Measurements from ENCODE around the gene MED13L.
A peak's percentile ranks its signal among the peaks of the same experiment; 100 is the strongest.

MED13L gene

DNA sequence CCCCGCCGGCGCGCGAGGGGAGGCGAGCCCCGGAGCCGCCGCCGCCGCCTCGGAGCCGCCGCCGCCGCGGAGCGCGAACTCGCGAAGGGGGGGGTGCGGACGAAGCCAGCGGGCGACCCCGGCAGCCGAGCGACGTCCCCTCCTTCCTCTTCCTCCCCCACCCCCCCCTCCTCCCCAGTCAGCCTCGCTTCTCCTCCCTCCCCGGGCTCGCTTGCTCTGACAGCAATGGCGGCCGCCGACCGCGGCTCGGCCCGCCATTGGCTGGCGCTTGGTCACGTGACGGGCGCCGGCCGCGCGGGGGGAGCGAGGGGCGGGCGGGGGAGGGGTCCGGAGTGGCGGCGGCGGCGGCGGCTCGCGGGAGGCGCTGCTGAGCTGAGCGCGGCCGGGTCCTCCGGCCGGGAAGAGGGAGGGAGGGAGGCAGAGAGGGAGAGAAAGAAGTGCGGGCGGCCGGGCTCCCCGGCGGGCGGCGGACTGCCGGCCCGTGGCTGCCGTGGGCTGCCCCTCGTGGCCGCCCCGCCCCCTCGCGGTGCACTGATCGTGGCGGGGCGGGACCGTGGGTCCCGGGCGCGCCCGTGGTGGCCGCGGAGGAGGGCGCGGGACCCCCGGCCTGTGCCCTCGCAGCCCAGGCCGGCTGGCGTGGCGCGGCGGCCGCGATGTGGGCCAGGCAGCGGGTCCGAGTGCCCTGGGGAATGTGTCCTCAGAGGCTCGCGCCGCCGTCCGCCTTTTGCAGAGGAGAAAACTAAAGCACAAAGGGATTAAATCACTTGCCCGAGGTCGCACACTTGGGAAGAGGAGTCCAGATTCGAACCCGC, at the start of gene MED13L:
MED13L (minus strand) TSS at position 227 of the 812 bp plus-strand sequence. CDS start 562 bp downstream, outside the sequence.
- peak; percentile 78 for DNase-seq

DNA sequence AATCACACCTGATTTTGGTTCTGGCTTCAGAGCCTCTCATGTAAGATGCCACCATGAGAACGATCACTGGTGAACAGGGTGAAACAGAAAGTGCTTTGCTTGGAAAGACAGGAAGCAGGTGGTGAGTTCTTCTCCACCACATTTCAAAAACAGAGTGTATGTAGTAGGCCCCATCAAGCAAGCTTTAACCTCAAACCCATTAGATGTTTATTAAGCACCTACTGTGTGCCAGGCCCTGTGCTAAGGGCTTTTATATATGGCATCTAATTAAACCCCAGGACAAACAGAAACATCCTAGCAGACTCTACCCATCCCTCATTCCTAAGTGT, 47.8 kb upstream of the MED13L start:
- DNase-seq = no peak

DNA sequence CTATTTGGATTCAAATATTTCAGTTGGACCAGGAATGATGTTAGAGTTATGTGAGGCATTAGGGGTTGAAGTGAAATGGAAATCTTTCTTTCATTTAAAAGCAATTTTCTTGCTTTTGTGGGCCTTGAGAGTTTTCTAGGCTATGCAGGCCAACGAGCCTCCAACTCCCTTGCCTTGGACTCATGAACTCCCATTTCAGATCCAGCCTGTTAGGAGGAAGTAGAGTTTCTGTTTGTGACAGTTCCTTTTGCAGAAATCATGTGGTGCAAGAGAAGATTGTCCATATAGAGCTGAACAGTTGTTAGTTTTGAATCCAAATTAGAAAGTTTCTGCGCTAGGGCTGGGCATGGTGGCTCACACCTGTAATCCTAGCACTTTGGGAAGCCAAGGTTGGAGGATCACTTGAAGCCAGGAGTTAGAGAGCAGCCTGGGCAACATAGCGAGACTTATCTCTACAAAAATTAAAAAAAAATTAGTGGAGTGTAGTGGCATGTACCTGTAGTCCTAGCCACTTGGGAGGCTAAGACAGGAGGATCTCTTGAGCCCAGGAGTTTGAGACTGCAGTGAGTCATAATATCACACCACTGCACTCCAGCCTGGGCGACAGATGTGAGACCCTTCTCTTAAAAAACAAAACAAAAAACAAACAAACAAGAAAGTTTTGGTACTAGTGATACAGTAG, 47.3 kb upstream of the MED13L start:
- DNase-seq = no peak

DNA sequence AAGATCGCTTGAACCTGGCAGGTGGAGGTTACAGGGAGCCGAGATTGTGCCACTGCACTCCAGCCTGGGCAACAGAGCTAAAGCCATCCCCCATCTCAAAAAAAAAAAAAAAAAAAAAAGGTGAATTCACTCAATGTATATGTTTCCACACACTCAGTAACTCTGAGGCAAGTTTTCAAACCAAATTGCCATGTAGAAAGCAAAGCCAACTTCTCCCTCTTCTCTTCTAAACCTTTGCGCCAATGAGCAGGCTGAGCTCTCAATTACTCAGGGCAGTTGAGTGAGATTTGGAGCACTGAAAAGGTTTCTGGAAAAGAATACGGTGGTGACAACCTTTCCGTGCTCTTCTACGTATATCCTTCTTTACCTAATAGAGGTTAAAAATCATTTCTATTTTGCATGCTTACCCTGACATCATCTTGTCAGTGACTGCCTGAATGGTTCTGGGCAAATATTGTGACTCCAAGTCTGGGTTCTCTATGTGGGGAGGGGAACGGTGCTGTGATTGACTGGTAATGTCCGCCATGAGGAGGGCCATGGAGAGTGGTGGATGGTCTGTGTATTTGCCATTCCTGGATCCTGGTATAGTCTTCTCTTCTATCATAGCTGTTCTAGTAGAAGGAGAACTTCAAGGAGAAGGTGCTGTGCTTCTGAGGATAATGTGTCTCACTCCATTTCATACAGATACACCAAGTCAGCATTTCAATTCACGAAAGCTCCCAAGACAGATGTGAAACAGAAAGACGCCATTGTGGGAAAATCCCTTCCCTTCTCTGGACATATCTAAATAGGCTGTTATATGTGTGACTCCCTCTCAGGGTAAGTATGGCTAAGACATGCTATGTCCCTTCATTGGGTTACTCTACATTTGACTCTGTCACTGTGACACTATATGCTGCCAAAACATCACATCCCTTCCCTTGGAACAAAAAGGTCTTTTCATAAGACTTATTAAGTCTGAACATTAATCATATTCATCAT, 46.2 kb upstream of the MED13L start:
- DNase-seq = no peak

DNA sequence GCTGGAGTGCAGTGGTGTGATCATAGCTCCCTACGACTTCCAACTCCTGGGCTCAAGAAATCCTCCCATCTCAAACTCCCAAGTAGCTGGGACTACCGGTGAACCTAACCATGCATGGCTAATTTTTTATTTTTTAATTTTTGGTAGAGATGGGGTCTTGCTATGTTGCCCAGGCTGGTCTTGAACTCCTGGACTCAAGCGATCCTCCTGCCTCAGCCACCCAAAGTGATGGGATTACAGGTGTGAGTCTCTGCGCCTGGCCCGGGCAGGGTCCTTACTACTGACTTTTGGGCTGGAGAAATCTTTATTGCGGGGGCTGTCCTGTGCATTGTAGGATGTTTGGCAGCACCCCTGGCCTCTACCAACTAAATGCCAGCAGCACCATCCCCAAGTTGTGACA, 44.4 kb upstream of the MED13L start:
- no peak for DNase-seq

DNA sequence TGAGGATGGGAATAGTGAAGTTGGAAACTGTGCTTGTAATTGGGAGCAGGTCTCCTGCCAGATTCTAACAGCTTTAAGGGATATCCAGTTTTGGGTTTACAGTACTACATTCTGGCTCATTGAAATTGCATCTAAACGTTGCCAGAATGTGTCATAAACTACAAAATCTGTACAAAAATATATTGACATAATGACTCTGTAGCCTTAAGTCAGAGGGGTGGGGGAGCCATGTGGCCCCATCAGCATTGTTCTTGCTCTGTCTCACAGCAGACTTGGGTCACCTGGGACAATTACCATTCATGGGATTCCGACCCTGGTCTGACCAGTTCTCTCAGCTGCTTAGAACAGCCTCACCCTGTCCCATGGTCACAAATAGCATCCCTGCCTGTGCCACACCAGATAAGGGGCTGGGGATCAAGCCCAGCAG, 43.3 kb upstream of the MED13L start:
- DNase-seq = no peak

DNA sequence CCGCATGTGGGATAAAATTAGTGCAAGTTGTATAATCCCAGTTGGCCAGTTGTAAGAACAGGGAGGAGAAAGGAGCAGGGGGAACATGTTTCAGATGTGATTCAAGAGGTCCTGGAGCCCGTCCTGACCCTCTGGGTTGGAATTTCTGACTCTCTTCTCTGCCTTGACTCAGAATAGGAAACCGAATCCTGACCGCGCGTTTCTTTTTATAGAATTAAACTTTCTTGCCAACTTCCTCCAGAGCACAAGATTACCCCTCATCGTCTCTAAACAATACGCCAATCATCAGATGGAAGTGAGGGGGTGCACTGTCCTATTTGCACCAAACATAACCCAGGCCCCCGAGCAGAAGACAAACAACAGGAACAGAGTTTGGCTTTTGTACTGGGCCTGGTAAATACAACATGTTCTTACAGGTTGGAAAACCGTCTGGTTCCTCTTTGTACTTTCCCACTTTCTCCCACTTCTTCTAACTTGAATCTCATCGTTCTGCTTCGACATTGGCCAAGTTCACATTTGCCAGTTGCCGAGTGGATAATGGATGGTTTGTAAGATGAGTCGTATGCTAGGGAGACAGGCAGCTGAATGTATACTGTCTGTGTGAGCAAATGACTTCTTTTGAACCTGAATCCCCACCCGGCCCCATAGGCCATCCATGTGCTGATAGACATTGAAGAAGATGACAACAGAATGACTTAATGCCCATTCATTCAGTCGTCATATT, 42.6 kb upstream of the MED13L start:
- DNase-seq = no peak

DNA sequence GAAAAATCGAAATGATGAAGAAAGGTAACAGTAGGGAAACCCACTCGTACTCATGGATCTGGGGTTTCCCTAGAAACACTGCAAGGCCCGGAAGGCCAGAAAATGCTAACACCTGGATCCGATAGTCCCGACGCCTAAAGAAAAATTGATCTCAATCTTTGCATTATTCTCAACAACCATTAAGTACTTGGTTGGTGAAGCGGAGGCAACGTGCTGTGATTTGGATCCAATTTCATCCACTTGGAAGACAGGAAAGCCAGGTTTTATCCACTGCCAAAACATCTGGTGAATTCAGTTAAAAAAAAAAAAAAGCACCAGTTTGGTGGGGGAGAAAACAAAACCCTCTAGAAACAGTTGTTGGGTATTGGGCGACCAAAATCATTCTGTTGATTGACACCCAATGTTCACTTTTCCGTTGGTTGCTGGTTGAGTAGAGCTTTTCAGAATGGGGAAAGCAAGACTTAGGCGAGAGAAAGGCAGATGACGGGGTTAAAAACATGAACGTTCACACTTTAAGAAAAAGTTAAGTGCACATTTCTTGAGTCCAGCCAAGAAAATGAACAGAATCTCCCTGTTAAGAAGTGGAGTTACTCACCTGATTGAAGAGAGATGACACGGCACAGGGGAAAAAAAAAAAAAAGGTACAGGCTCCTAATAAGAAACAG, 41.9 kb upstream of the MED13L start:
- no peak for DNase-seq

DNA sequence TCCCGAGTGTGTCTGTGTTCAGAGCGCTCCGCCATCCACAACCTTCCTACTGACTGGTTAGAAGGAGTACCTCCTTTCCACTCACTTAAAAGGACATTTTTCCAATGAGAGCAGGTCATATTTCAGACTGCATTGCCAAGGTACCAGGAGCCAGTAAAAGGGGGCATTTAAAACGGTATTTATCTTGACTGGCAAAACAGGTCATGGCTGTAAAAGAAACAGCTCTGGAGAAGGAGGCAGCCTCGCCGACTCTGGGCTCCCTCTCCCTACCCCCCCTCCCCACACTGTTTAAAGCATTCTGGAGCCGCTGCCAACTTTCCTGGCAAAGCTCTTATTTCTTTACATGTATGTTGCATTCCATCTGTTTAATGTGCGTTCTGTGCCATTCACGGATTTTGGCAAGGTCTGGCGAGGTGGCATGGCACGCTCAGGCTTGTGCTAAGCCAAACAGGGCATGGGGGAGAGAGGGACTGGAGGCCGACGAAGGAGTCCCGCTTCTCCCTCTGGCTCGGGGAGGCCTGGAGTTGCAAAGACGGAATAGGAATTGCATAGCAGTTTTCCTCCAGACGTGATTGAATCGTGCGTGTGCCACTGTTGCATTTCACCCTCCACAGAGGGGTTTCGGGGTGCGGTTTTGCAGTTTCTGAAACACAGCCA, 41.2 kb upstream of the MED13L start:
- DNase-seq = no peak

DNA sequence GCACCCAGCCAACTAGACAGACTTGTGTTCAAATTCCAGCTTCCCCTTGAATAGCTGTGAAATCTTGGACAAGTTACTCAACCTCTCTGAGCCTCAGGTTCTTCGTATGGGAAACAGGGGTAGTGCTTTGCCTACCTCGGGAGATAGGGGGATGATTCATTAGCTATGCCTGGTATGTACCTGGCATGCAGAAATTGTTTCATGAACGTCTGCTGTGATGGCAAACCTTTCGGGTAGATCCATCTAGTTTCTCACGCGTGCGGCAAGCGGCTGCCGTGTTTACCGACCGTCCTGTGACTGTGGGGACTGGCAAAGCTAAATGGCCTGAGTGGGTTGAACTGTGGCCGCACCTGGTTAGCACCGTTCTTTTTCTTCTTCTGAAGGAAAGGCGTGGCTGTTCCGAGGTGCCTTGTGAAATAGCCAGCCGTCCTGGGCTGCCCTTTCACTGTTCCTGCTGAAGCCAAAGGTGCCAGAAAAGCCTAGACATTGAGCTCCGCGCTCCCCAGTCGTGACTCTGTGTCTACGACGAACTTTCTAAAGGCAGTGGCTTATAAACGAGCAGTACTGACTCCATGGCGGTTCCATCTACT, 40.6 kb upstream of the MED13L start:
- DNase-seq = no peak

DNA sequence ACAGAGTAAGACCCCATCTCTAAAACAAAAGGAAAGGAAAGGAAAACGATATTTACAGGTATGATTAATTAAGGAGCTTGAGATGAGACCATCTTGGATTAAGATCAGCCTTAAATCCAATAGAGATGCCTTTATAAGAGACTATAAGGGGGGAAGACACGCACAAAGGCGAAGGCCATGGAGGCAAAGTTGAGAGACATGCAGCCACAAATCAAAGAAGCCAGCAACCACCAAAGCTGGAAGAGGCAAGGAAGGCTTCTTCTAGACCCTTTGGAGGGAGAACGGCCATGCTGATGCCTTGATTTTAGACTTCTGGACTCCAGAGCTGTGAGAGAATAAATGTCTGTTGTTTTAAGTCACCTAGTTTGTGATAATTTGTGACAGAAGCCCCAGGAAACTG, 39.6 kb upstream of the MED13L start:
- DNase-seq = no peak

DNA sequence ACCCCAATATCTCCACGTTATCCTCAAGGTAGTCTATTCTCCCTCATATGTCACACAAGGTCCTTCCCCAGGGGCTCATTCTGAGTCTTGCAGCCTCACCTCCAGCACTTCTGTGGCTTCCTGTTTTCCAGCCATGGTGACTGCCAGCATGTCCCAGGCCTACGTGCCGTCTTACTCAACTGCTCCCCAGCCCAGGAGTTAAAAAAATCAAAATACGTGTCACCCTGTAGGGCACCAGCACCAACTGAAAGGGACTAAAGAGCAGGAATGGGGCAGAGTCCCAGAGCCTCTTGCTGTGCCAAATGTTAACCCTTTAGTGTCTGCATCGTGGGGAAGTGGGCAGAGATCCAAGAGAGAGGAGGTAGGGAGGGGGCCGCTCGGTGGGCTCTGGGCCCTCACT, 37.0 kb upstream of the MED13L start:
- DNase-seq = no peak

DNA sequence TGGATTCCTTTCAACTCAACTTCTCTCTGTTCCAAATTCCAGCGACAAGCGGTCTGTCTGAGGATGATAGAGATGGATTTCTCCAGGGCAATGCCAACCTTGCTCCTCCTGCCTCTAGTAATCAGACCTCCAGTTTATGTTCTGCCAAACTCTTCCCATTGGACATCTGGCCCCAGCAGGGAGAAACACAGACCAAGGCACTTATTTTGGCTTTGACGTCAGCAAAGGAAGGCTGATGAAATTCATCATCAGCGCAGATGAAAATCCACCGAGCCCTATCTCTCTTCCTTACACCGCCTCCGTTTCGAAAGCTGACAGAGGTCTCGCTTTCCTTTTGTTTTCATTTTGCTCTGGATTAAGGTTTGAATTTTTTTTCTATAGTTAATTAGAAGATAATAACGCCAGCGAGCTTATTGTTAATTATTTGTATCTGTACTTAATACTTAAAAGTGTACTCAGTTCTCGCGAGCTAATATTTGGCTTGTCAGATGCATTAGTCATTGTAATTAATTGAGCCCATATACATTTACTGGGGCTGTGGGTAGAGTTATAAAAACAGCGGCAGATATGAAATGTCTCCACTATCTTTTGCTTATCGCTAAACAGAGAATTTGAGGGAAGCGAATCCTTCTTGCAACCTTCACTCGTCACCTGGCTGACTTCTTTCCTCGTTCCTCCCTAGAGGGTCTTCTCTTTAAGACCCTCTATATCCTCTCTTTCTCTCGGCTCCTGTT, 35.9 kb upstream of the MED13L start:
- DNase-seq = no peak

DNA sequence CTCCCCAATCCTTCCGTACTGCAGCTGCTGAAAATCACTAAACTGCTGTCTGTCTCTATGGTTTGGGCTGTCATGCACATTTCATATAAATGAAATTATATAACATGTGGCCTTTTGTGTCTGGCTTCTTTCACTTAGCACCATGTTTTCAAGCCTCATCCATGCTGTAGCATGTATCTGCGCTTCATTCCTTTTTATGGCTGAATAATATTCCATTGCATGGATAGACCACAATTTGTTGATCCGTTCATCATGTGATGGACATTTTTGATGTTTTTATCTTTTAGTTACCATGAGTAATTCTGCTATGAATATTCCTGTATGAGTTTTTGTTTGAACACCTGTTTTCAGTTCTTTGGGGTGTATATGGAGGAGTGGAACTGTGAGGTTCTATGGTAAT, 32.6 kb upstream of the MED13L start:
- DNase-seq = no peak

DNA sequence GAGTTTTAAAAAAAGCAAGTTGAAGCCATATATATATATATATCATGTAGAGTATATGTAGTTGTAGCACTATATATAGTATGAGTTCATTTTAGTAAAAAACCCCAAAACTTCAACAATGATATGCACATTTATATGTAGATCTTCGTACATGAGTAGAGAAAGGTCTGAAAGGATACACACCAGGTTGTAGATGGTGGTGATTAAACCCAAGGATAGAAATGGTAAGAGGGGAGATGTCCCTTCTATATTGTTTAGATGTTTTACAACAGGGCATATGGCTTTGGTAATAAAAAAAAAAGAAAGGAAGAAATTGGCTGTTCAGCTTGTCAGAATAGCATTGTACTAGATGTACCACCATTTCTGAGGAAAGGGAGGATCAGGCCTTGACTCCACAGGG, 31.9 kb upstream of the MED13L start:
- no peak for DNase-seq

DNA sequence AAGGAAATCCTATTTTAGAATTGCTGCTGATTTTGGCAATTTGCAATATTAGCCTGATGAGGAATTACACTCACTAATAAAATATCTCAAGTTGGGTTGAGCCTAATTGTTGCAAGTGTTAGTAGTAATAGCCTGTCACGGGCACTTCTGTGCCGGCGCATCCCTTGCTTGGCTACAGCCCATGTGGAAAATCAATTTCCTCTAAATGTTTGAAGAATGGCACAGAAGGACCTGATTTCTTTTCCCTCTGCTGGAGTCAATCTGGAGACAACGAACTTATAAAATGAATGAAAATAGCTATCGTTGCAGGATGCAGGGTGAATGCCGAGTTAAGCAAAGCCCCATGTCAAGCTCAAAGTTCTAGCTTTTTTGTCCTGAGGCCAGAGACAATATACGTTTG, 31.2 kb upstream of the MED13L start:
- no peak for DNase-seq

DNA sequence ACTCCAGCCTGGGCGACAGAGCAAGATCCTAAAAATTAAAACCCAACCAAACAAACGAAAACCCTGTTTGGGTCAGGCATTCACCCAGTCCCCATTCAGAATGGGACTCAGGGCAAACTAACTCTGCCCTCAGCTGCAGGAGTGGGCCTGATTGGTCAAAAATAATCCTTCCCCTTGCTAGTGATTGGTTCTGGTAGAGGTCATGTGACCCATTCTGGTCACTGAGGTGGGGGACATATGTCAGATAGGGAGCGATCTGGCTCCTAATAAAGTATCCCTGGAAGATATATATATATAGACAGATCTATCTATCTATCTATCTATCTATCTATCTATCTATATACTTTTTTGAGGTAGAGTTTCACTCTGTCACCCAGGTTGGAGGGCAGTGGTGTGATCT, 29.5 kb upstream of the MED13L start:
- no peak for DNase-seq

DNA sequence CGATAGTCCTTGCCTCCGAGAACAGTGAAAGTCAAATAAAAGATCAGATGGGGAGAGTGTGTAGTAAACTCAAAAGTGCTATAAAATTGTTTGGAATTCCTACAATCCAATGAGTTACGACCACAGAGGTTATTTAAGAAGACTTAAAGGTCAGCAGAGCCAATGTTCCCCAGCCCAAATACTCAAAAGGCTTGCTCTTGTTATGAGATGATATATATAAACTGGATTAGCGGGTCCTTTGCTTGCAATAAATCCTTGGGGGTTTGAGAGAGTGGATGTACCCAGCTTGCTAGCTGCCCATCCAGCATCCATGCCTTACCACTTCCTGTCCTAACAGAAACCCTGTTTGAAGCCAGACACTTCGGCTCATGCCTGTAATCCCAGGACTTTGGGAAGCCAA, 29.0 kb upstream of the MED13L start:
- DNase-seq = no peak

DNA sequence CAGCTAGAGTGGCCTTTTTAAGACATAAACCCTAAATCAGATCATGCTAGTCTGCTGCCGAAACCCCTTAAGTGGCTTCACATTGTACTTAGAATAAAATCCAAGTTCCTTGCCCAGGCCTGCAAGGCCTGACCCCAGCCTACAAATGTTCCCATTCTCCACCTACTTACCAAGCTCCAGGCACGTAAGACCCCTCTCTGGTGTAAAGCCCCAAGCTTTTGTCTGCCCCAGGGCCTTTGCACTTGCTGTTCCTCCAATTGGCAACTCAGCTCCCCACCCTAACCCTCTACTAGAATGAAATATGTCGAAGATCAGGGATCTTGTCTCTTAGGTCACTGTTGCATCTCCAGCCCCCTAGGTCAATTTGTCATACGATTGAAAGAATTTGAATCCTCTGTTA, 27.1 kb upstream of the MED13L start:
- no peak for DNase-seq

DNA sequence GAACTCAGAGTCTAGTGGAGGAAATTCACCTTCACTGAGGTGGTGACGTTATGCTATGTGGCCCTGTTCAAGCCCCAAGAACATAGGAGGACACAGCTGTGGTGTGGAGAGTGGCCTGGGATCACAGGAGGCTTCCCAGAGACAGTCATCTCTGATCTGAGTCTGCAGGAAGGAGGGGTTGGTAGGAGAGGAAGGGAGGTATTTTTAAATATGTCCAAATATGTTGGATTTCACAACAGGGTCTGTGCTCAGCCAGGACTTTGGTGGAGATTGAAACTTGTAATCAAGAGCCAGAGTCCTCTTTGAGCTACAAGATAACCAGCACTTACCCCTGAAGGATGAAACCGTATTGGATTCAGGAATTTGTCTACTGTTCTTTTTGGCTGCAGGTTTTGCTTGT, 26.4 kb upstream of the MED13L start:
- no peak for DNase-seq

DNA sequence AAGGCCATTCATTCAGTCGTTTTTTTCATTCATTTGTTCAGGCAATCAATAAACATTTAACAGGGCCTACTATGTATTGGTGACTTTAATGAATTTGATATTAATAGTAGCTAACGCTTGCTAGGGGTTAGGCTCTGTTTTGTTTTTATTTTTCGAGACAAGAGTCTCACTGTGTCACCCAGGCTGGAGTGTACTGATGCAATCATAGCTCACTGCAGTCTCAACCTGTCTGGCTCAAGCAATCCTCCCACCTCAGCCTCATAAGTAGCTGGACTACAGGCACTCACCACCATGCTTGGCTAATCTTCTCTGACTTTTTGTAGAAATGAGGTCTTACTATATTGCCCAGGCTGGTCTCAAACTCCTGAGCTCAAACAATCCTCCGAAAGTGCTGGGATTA, 25.6 kb upstream of the MED13L start:
- DNase-seq = no peak
